IPS DF 6.9 (cell line): ENCODE data around the gene TPSAB1.
"Not testable (repeated sequence)": the region's sequence is repeated elsewhere in the genome, so short reads cannot be mapped to it uniquely, and the experiment has no call there.

Experiments
- DNase-seq: peaks from one replicate; pipeline ENCODE4 v3.0.0-alpha.2; 2013; ENCODE audit warnings: low read depth, low spot score
- H3K27ac ChIP-seq: one replicate; pipeline ENCODE4 v1.5.1; 2013; ENCODE audit warnings: low read length, control low read depth
- H3K27me3 ChIP-seq: 2 replicates; pipeline ENCODE4 v1.6.1; 2013; ENCODE audit warnings: mild to moderate bottlenecking, low read length; ENCODE audit not compliant: control insufficient read depth, insufficient read depth
- H3K36me3 ChIP-seq: 2 replicates; pipeline ENCODE4 v1.6.1; 2013; ENCODE audit warnings: low read length; ENCODE audit not compliant: control insufficient read depth, insufficient read depth
- H3K4me1 ChIP-seq: 2 replicates; pipeline ENCODE4 v1.6.1; 2013; ENCODE audit warnings: low read length; ENCODE audit not compliant: control insufficient read depth, insufficient read depth
- H3K4me3 ChIP-seq: 2 replicates; pipeline ENCODE4 v1.5.1; 2013; ENCODE audit warnings: mild to moderate bottlenecking, low read length
- H3K9me3 ChIP-seq: 2 replicates; pipeline ENCODE4 v1.6.1; 2013; ENCODE audit warnings: low read length, inconsistent platforms; ENCODE audit not compliant: control insufficient read depth, insufficient read depth
- WGBS: extraction: QIAGEN DNeasy Blood & Tissue Kit; methylation state at CpG from one replicate; pipeline ENCODE4 v1.1.7; 2013; ENCODE audit warnings: mixed read lengths, missing lambda C conversion rate; ENCODE audit not compliant: insufficient read length, insufficient coverage; 5-methylcytosine and 5-hydroxymethylcytosine counted together

Gene TPSAB1

DNA sequence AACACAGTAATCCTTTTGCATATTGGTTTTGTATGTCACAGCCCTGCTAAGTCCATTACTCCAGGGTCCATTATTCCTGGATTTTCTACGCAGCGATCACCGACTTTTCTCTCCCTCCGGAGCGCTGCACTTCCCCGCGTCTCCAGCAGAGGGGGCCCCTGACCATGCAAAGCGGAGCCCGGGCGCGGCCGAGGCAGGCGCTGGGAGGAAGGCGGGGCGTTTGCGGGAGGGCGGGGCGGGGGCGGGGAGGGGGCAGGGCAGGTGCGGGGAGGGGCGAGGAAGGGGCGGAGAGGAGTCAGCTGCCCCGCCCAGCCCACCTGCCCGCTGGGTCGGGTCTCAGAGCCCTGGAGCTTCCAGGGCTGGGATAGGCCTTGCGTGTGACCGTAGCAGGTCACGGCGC is 3.8 kb upstream of the TPSAB1 start:
- H3K4me1 ChIP-seq, H3K27me3 ChIP-seq, H3K9me3 ChIP-seq, H3K36me3 ChIP-seq, H3K4me3 ChIP-seq, DNase-seq, H3K27ac ChIP-seq: not testable (repeated sequence)
- WGBS: no CpG with 5 or more reads among the region's 29 CpGs

DNA sequence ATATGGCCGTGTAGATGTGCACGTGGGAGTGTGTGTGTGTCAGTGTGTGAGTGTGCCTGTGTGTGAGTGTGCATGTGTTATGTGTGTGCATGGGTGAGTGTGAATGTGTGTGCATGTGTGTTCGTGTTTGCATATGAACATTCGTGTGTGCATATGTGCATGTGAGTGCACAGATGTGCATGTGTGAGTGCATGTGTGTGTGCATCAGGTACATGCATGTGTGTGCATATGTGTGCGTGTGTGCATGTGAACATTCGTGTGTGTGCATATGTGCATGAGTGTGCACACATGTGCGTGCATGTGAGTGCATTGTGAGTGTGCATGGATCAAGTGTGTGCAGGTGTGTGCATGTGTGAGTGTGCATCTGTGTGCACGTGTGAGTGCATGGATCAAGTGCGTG is 2.5 kb upstream of the TPSAB1 start:
- Histone ChIP-seq H3K27ac (no peak overlapping the region), H3K27me3 (no peaks in the 10 kb centered on the region), H3K4me3 (no peak overlapping the region), H3K9me3 (no peaks in the 10 kb centered on the region), H3K4me1 (no peaks in the 10 kb centered on the region), H3K36me3 (no peaks in the 10 kb centered on the region)
- WGBS: no CpG with 5 or more reads among the region's 9 CpGs
- DNase-seq: no peak

DNA sequence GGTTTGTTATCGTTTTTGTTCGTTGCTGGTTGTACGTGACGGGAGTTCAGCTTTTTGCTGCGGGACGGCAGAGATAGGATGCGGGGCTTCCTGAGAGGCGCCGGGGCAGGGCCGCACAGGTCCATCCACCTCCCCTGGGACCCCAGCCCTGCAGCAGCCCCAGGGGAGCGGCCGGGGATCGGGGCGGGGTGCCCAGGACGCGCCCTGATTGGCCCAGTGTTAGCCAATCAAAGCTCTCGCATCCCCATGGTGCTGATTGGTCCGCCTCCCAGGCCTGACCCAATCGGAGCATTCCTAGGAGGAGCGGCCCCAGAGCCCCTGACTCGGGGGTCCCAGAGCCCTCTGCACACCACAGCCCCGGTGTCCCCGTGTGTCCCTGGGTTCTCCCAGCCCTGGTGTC is 1.6 kb upstream of the TPSAB1 start:
- not testable (repeated sequence) for H3K36me3 ChIP-seq, H3K4me1 ChIP-seq, H3K27me3 ChIP-seq, H3K9me3 ChIP-seq, H3K27ac ChIP-seq, DNase-seq, H3K4me3 ChIP-seq
- WGBS: no CpG with 5 or more reads among the region's 23 CpGs

DNA sequence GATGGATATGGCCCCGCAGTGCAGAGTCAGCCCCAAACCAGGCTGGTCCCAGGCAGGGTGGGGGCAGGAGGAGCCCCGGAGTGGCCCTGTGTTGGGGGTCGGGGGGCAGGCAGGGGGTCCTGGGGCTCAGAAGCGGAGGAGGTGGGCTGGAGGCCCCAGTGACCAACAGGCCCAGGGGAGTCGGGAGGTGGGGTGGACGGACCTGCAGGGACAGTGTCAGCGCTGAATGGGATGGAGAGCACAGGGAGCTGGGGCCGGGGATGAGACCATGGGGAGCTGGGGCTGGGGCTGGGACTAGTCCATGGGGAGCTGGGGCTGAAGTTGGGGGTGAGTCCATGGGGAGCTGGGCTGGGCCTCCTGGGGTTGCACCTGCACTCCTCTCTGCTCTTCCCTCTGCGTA is 930 bp upstream of the TPSAB1 start:
- not testable (repeated sequence) for H3K36me3 ChIP-seq, H3K9me3 ChIP-seq, H3K4me1 ChIP-seq, H3K4me3 ChIP-seq, H3K27ac ChIP-seq, DNase-seq, H3K27me3 ChIP-seq
- no CpG with 5 or more reads among the region's 9 CpGs for WGBS

DNA sequence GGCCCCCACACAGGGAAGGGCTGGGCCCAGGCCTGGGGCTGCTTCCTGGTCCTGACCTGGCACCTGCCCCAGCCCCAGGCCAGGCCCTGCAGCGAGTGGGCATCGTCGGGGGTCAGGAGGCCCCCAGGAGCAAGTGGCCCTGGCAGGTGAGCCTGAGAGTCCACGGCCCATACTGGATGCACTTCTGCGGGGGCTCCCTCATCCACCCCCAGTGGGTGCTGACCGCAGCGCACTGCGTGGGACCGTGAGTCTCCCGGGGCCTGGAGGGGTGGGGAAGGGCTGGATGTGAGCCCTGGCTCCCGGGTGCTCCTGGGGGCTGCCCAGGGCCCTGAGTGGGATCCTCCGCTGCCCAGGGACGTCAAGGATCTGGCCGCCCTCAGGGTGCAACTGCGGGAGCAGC is 576 bp downstream of the TPSAB1 start:
- not testable (repeated sequence) for H3K4me3 ChIP-seq, H3K27me3 ChIP-seq, H3K4me1 ChIP-seq, DNase-seq, H3K36me3 ChIP-seq, H3K9me3 ChIP-seq, H3K27ac ChIP-seq
- WGBS: no CpG with 5 or more reads among the region's 15 CpGs

DNA sequence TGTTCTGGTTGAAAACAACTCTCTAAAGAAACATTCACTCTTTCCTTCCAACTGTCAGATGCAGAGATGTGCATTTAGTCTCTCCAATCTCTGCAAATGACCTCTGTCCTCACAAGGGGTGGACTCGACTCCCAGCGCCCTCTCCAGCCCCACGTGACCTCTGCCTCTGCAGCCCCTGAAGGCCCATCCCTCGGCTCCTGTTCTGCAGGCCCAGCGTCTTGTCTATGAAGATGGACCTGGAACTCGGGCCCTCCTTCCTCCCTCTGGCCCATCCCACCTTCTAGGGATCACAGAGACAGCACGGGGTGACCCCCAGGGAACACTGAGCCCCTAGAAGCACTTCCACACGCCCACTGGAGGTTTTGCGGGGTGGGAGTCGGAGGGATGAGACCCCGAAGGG is 2.9 kb downstream of the TPSAB1 start:
- not testable (repeated sequence) for H3K4me1 ChIP-seq, H3K27ac ChIP-seq, H3K36me3 ChIP-seq, H3K9me3 ChIP-seq, H3K4me3 ChIP-seq, H3K27me3 ChIP-seq, DNase-seq
- no CpG with 5 or more reads among the region's 11 CpGs for WGBS

DNA sequence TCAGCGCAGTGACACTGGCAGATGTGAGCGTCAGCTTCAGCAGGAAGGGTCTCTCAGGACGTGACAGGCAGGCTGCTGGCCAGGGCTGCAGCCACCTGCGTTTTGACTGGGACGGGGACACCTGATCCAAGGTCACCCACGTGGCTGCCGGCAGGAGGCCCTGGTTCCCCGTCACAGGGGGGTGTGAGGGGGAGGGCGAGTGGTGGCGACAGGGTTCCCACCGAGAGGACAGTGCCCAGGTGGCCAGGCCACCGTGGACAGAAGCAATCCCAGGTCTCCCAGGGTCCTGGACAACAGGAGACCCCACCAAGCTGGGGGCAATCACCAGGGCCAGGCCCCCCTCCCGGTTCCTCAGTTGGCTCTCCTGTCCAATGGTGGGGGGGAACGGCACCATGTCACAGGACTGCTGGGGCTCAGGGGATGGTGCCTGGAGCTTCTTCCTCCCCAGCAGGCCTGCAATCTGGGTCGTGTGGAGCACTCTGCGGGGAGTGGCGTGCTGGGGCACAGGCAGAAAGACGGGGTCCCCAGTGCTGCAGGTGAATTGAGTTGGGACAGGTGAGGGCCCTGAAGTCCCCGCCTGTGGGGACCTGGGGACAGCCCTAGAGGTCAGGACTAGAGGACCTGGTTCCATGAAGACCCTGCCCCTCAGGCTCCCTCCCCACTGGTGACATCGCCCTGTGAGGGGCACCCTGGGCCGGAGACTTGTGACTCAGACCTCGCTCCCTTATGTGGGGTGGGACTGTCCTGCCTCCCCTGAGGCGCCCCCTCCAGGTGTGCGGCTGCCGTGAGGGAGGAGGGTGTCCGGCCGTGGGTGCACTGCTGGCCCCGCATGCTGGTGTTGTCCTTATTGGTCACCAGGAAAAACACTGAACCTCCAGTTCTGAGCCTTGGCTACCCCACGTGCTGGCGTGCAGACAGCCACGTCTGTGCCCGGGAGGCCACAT is 3.7 kb downstream of the TPSAB1 start:
- not testable (repeated sequence) for H3K4me3 ChIP-seq, H3K4me1 ChIP-seq, H3K9me3 ChIP-seq, H3K27me3 ChIP-seq, H3K27ac ChIP-seq, DNase-seq, H3K36me3 ChIP-seq
- no CpG with 5 or more reads among the region's 32 CpGs for WGBS

DNA sequence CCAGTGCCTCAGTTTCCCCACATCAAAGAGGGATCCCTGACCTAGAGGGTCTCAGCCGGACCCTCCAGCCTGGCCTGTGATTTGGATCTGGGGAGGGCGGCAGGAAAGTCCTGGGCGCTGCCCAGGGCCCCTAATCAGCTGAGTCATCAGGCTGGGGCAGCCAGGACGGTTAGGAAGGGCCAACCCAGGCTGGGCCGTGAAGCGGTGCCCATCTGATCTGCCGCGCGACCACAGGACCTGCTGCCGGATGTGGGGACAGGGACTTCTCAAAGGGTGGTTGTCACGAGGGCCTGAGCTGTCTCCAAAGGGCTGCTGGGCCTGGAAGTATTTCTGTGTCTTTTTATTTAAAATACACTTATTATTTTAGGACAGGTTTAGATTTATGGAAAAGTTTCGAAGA is 4.4 kb downstream of the TPSAB1 start:
- no peak for DNase-seq
- H3K4me3 ChIP-seq: no peak overlapping the region
- H3K27ac ChIP-seq: no peak overlapping the region
- no peaks in the 10 kb centered on the region for H3K36me3 ChIP-seq
- H3K4me1 ChIP-seq: no peaks in the 10 kb centered on the region
- no CpG with 5 or more reads among the region's 12 CpGs for WGBS
- H3K27me3 ChIP-seq: no peaks in the 10 kb centered on the region
- no peaks in the 10 kb centered on the region for H3K9me3 ChIP-seq

DNA sequence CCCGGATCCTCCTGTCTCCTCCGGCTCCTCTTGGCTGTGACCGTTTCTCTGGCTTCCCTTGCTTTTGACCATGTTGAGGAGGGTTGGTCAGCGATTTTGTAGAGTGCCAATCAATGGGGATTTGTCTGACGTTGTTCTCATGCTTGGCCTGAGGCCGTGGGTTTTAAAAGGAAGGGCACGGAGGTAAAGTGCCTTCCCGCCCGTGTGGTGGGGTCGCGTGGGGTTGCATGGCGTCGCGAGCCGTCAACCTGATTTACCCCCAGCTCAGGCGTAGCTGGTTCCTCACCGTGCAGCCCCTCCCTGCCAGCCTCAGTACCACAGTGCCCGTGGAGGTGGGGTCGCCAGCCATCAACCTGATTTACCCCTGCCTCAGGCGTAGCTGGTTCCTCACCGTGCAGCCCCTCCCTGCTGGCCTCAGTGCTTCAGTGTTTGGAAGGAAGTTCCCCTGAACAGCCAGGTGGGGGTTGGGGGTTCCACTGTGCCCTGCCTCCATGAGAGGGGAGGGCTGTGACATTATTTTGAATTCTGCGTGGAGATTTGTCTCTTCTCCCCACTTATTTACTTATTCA is 5.0 kb downstream of the TPSAB1 start:
- H3K9me3 ChIP-seq: no peaks in the 10 kb centered on the region
- H3K27me3 ChIP-seq: no peaks in the 10 kb centered on the region
- no peak for DNase-seq
- no CpG with 5 or more reads among the region's 22 CpGs for WGBS
- no peaks in the 10 kb centered on the region for H3K36me3 ChIP-seq
- no peak overlapping the region for H3K4me3 ChIP-seq
- H3K27ac ChIP-seq: no peak overlapping the region
- no peaks in the 10 kb centered on the region for H3K4me1 ChIP-seq

DNA sequence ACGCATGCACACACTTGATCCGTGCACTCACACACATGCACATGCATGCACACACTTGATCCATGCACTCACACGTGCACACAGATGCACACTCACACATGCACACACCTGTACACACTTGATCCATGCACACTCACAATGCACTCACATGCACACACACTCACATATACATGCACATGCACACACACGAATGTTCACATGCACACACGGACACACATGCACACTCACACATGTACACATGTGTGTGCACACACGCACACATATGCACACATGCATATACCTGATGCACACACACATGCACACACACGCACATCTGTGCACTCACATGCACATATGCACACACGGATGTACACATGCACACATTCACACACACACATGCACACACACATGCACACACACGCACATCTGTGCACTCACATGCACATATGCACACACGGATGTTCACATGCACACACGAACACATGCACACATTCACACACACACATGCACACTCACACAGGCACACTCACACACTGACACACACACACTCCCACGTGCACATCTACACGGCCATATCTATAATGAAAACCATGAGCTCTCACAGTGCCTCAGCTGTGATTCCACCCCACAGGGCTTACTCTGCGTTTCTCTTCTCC is 7.5 kb downstream of the TPSAB1 start:
- not testable (repeated sequence) for H3K27ac ChIP-seq, H3K4me1 ChIP-seq, H3K36me3 ChIP-seq, H3K27me3 ChIP-seq, H3K9me3 ChIP-seq, DNase-seq, H3K4me3 ChIP-seq
- no CpG with 5 or more reads among the region's 14 CpGs for WGBS
